Stimulated activated CD8-positive, alpha-beta memory T cell treated with anti-CD3 and anti-CD28 coated beads, Interleukin-15, amount 100 ng/mL, for 48 hours (primary cell): ENCODE results near the gene RBM23.

Source experiments
- DNase-seq, 2 donors: peaks; one replicate each; pipeline ENCODE4 v3.0.0-alpha.2; 2020; ENCODE audit warnings: low read depth in 2 of 2

Gene RBM23

GRCh38 chr14:22886500-22887259 lies 32.3 kb downstream of the RBM23 start:
- DNase-seq: peak; percentile 63

- DNase-seq: no peak
Observed at GRCh38 chr14:22885975-22886374, 33.0 kb downstream of the RBM23 start.

- DNase-seq: no peak
Observed at GRCh38 chr14:22884738-22885523, 34.0 kb downstream of the RBM23 start.

- no peak for DNase-seq
Observed at GRCh38 chr14:22884076-22884737, 34.7 kb downstream of the RBM23 start.

- no peak for DNase-seq
Observed at GRCh38 chr14:22883173-22883976, 35.6 kb downstream of the RBM23 start, which contains the start of gene REM2. TSS of gene REM2 (plus strand) at chr14:22883222. CDS start at chr14:22883288, 66 bp downstream.

- DNase-seq: no peak
Observed at GRCh38 chr14:22882529-22883172, 36.3 kb downstream of the RBM23 start.

- DNase-seq: no peak
Observed at GRCh38 chr14:22882064-22882463, 36.9 kb downstream of the RBM23 start.

GRCh38 chr14:22878271-22879246 lies 40.4 kb downstream of the RBM23 start:
- no peak for DNase-seq

- DNase-seq: no peak
Observed at GRCh38 chr14:22877000-22877501, 41.9 kb downstream of the RBM23 start.

GRCh38 chr14:22875748-22876319 lies 43.1 kb downstream of the RBM23 start:
- DNase-seq: no peak

GRCh38 chr14:22875003-22875747 lies 43.8 kb downstream of the RBM23 start:
- DNase-seq: no peak

- DNase-seq: no peak
Observed at GRCh38 chr14:22872833-22873520, 46.0 kb downstream of the RBM23 start.

GRCh38 chr14:22872033-22872832 lies 46.7 kb downstream of the RBM23 start:
- peak; percentile 32 to 46 for DNase-seq

- peak; percentile 69 to 79 for DNase-seq
Observed at GRCh38 chr14:22871224-22872032, 47.5 kb downstream of the RBM23 start, which contains the start of gene LRP10. TSS of gene LRP10 (plus strand) at chr14:22871740. CDS start at chr14:22872304, 564 bp downstream.

- no peak for DNase-seq
Observed at GRCh38 chr14:22870811-22871223, 48.1 kb downstream of the RBM23 start.

- DNase-seq: no peak
Observed at GRCh38 chr14:22866874-22867273, 52.1 kb downstream of the RBM23 start.
